Measurements from ENCODE around the gene SLC66A2. TPM values are rescaled to one million over a fixed set of nuclear protein-coding genes. Genes with fewer than 3 reads are reported as not detected.

SLC66A2 gene
- total RNA-seq, 1 donor = 35.8 TPM

DNA sequence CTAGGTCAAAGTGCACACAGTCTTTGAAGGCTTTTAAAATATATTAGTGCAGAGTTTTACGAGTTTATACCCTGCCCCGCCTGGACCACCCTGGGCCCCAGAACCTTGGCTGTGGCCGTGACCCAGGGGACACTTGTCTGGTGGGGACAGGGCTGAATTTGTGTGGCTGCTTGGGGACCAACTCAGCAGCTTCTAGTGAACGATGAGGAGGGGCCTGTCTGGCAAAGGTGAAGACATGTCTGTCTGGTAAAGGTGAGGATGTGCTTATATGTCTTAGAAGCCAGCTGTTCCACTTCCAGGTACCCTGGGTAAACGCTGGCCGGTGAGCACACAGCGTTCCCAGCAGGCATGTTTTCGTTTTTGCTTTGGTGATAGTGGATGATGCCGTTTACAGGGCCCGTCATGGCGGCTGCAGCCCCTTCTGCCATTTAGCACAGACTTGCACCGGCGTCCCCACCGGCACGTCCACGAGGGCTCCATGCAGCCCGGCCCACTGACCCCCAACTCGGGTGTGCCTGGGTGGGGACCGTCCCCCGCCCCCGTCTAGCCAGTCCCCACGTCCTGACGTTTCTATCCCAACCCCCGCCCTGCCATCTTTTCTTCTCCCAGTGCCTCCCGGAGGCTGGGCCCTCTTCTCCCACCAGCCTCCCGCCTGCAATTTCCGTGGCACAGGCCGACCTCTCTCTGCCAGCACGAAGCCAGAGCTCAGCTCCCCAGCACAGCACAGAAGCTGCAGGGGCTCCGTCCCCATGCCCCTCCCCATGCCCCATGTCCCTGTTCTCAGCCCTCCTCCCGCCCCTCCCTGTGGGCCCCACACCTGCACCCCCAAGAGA is 67.8 kb downstream of the SLC66A2 start:
- no peaks in the 10 kb centered on the region for H3K27me3 ChIP-seq (ENCODE audit: insufficient read depth, low read length)
- H3K9me3 ChIP-seq (ENCODE audit: low read depth, low read length) = no peaks in the 10 kb centered on the region
- DNase-seq (ENCODE audit: insufficient read length, low spot score, missing footprints) = peak; percentile 58
- H4K20me1 ChIP-seq (ENCODE audit: insufficient read depth, low read length) = no peaks in the 10 kb centered on the region
- no peak overlapping the region for H3K27ac ChIP-seq (ENCODE audit: low read depth, low read length)
- no peaks in the 10 kb centered on the region for H3K4me1 ChIP-seq (ENCODE audit: insufficient read depth, low read length)
- H2AFZ ChIP-seq (ENCODE audit: low read length) = no peak overlapping the region
- no peak for TF ChIP-seq CTCF (IDR thresholded peaks at IDR 0.05; ENCODE audit: extremely low read depth, low read depth, low read length)
- no peaks in the 10 kb centered on the region for H3K36me3 ChIP-seq (ENCODE audit: insufficient read depth, low read length)
- H3K4me2 ChIP-seq (ENCODE audit: insufficient read depth, low read length) = no peak overlapping the region
- no peak overlapping the region for H3K4me3 ChIP-seq (ENCODE audit: insufficient read depth, low read length)
- no peaks in the 10 kb centered on the region for H3K79me2 ChIP-seq (ENCODE audit: insufficient read depth, low read length)

DNA sequence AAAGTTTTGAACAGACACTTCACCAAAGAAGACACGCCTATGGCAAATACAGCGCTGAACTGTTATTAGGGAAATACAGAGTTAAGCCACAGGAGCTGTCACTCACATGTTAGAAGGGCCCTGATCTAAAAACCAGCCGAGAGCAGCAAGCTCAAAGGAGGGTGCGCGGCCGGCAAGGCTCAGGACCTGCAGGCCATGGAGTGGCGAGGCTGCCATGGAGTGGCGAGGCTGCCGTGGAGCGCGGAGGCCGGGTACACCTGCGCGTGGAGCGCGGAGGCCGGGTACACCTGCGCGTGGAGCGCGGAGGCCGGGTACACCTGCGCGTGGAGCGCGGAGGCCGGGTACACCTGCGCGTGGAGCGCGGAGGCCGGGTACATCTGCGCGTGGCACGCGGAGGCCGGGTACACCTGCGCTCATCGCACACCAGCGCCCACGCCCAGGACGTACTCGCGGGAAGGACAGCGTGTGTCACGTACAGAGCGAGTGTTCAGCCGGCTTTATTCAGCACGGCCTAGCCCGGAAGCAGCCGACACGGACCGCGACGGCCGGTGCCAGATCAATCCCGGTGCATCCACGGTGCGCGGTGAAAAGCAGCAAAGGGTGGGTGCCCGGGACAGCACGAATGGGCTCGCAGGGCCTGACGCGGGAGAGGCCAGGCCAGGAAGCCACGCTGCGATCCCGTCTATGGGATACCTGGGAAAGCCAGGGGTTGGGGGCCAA is 68.8 kb downstream of the SLC66A2 start:
- Histone ChIP-seq H4K20me1 (ENCODE audit: insufficient read depth, low read length) (no peaks in the 10 kb centered on the region), H3K79me2 (ENCODE audit: insufficient read depth, low read length) (no peaks in the 10 kb centered on the region), H3K4me3 (ENCODE audit: insufficient read depth, low read length) (no peak overlapping the region), H3K27ac (ENCODE audit: low read depth, low read length) (no peak overlapping the region), H3K27me3 (ENCODE audit: insufficient read depth, low read length) (no peaks in the 10 kb centered on the region), H2AFZ (ENCODE audit: low read length) (no peak overlapping the region), H3K36me3 (ENCODE audit: insufficient read depth, low read length) (no peaks in the 10 kb centered on the region), H3K4me1 (ENCODE audit: insufficient read depth, low read length) (no peaks in the 10 kb centered on the region), H3K4me2 (ENCODE audit: insufficient read depth, low read length) (no peak overlapping the region), H3K9me3 (ENCODE audit: low read depth, low read length) (no peaks in the 10 kb centered on the region)
- DNase-seq (ENCODE audit: insufficient read length, low spot score, missing footprints) = peak; percentile 23
- no peak for TF ChIP-seq CTCF (IDR thresholded peaks at IDR 0.05; ENCODE audit: extremely low read depth, low read depth, low read length)

GRCh38 chr18:79881695-79882094 is 69.8 kb downstream of the SLC66A2 start:
- TF ChIP-seq CTCF (IDR thresholded peaks at IDR 0.05; ENCODE audit: extremely low read depth, low read depth, low read length) = no peak
- Histone ChIP-seq H4K20me1 (ENCODE audit: insufficient read depth, low read length) (no peaks in the 10 kb centered on the region), H3K4me3 (ENCODE audit: insufficient read depth, low read length) (no peak overlapping the region), H3K27ac (ENCODE audit: low read depth, low read length) (no peak overlapping the region), H2AFZ (ENCODE audit: low read length) (no peak overlapping the region), H3K4me1 (ENCODE audit: insufficient read depth, low read length) (no peaks in the 10 kb centered on the region), H3K4me2 (ENCODE audit: insufficient read depth, low read length) (no peak overlapping the region), H3K36me3 (ENCODE audit: insufficient read depth, low read length) (no peaks in the 10 kb centered on the region), H3K79me2 (ENCODE audit: insufficient read depth, low read length) (no peaks in the 10 kb centered on the region), H3K27me3 (ENCODE audit: insufficient read depth, low read length) (no peaks in the 10 kb centered on the region), H3K9me3 (ENCODE audit: low read depth, low read length) (no peaks in the 10 kb centered on the region)
- peak; percentile 22 for DNase-seq (ENCODE audit: insufficient read length, low spot score, missing footprints)

GRCh38 chr18:79879566-79879965 is 71.9 kb downstream of the SLC66A2 start:
- Histone ChIP-seq H4K20me1 (ENCODE audit: insufficient read depth, low read length) (no peaks in the 10 kb centered on the region), H3K4me1 (ENCODE audit: insufficient read depth, low read length) (no peaks in the 10 kb centered on the region), H3K36me3 (ENCODE audit: insufficient read depth, low read length) (no peaks in the 10 kb centered on the region), H3K4me2 (ENCODE audit: insufficient read depth, low read length) (no peak overlapping the region), H3K27ac (ENCODE audit: low read depth, low read length) (no peak overlapping the region), H3K9me3 (ENCODE audit: low read depth, low read length) (no peaks in the 10 kb centered on the region), H3K4me3 (ENCODE audit: insufficient read depth, low read length) (no peak overlapping the region), H3K27me3 (ENCODE audit: insufficient read depth, low read length) (no peaks in the 10 kb centered on the region), H3K79me2 (ENCODE audit: insufficient read depth, low read length) (no peaks in the 10 kb centered on the region), H2AFZ (ENCODE audit: low read length) (no peak overlapping the region)
- peak; percentile 46 for DNase-seq (ENCODE audit: insufficient read length, low spot score, missing footprints)
- TF ChIP-seq CTCF (IDR thresholded peaks at IDR 0.05; ENCODE audit: extremely low read depth, low read depth, low read length) = no peak

Measured in osteoblast (primary cell).